Thyroid gland (tissue), 4 donors: Measurements from ENCODE around the gene NAALAD2.

Experiments
- POLR2A ChIP-seq, 2 donors: fragments of 450-650 bp; IDR thresholded peaks; one replicate each; pipeline ENCODE4 v1.6.1; 2017; ENCODE audit warnings: antibody characterized with exemption in 2 of 2, mild to moderate bottlenecking in 2 of 2, moderate library complexity in 1 of 2
- TF ChIP-seq, protein P1 (sequence below), 6 experiments: fragments of 200-600 bp in 3 of 6; fragments of 450-650 bp in 3 of 6; sonication (generic) in 3 of 6; IDR thresholded peaks; one replicate each; pipeline ENCODE4 v1.5.1; 2016 to 2019; ENCODE audit warnings: antibody characterized with exemption in 6 of 6, mild to moderate bottlenecking in 2 of 6, inconsistent platforms in 1 of 6, moderate library complexity in 1 of 6

DNA sequence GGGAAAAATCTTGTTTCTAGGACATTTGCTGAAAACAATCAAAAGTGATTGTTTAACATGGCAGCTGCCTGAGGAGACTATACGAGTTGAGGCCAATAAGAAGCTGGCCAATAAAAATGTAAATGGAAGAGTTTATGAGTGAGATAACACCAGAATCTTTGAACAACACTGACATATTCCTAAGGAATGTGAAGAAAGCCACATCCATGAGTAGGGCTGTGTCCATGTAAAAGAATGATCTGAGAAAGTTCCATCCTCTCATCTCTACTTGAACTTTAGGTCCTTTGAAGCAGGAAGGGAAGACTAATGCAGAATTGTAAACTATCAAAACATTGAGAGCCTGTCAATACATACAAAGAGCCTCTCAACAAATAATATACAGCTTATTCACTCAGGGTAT, 95.3 kb downstream of the NAALAD2 start:
- TF ChIP-seq, protein P1, sequence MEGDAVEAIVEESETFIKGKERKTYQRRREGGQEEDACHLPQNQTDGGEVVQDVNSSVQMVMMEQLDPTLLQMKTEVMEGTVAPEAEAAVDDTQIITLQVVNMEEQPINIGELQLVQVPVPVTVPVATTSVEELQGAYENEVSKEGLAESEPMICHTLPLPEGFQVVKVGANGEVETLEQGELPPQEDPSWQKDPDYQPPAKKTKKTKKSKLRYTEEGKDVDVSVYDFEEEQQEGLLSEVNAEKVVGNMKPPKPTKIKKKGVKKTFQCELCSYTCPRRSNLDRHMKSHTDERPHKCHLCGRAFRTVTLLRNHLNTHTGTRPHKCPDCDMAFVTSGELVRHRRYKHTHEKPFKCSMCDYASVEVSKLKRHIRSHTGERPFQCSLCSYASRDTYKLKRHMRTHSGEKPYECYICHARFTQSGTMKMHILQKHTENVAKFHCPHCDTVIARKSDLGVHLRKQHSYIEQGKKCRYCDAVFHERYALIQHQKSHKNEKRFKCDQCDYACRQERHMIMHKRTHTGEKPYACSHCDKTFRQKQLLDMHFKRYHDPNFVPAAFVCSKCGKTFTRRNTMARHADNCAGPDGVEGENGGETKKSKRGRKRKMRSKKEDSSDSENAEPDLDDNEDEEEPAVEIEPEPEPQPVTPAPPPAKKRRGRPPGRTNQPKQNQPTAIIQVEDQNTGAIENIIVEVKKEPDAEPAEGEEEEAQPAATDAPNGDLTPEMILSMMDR (IDR thresholded peaks at IDR 0.05): no peak
- no peak for TF ChIP-seq POLR2A (IDR thresholded peaks at IDR 0.05)
